ENCODE data around the gene SCNN1A. TPM values are rescaled to one million over a fixed set of nuclear protein-coding genes. Genes with fewer than 3 reads are reported as not detected.

Gene SCNN1A
- total RNA-seq, 2 experiments from 2014 or later: 2.3 to 3.8 TPM

DNA sequence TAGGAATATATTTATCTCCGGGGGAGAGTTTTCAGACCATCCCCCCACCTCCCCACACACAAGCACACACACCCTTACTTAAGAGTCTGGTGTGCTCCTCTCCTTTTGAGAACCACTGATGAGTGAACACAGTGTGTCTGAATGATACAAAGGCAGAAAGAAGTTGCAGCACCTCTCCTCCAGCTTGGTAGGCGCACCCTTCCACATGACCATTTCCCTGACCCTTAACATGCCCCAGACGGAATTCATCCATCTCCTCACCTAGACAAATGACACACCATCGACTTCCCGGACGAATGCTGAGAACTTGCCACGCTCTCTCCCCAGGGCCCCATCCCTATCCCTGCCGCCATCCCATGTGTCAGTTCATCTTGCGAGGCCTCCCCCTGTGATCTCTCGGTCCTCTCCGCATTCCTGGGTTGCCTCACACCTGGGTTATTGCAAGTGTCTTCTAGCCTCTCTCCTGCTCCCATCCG lies 37.4 kb downstream of the SCNN1A start:
- DNase-seq (no peak), ATAC-seq (no peak)
- Mint-ChIP-seq H3K4me3 (no peak overlapping the region), H3K4me1 (ENCODE audit: low read depth) (peaks cover 49% of the 10 kb centered on the region), H3K27ac (no peak overlapping the region), H3K36me3 (ENCODE audit: low read depth) (peaks cover 35% of the 10 kb centered on the region), H3K27me3 (no peaks in the 10 kb centered on the region), H3K9me3 (no peaks in the 10 kb centered on the region)
- ChIA-PET POLR2A (interaction anchor here (2.9 kb wide), 1 partner anchor 132 kb away, joined by 10 read pairs; the partner anchor contains the start of gene VAMP1), CTCF (interaction anchor here (5.4 kb wide), 1 partner anchor 128 kb away, joined by 31 read pairs; no protein-coding TSS in a partner anchor)
- TF ChIP-seq, protein P1, sequence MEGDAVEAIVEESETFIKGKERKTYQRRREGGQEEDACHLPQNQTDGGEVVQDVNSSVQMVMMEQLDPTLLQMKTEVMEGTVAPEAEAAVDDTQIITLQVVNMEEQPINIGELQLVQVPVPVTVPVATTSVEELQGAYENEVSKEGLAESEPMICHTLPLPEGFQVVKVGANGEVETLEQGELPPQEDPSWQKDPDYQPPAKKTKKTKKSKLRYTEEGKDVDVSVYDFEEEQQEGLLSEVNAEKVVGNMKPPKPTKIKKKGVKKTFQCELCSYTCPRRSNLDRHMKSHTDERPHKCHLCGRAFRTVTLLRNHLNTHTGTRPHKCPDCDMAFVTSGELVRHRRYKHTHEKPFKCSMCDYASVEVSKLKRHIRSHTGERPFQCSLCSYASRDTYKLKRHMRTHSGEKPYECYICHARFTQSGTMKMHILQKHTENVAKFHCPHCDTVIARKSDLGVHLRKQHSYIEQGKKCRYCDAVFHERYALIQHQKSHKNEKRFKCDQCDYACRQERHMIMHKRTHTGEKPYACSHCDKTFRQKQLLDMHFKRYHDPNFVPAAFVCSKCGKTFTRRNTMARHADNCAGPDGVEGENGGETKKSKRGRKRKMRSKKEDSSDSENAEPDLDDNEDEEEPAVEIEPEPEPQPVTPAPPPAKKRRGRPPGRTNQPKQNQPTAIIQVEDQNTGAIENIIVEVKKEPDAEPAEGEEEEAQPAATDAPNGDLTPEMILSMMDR (IDR thresholded peaks at IDR 0.05): no peak
- intact Hi-C loops (cut with micrococcal nuclease): loop anchor here (10.0 kb wide), 3 partner anchors 87 to 197 kb away; partner anchors contain the start of gene GAPDH

GRCh38 chr12:6336889-6337853 lies 38.2 kb downstream of the SCNN1A start:
- peaks cover 41% of the 10 kb centered on the region for H3K36me3 Mint-ChIP-seq (ENCODE audit: low read depth)
- no peak overlapping the region for H3K4me3 Mint-ChIP-seq
- H3K4me1 Mint-ChIP-seq (ENCODE audit: low read depth): peaks cover 48% of the 10 kb centered on the region
- no peaks in the 10 kb centered on the region for H3K9me3 Mint-ChIP-seq
- intact Hi-C loops (cut with micrococcal nuclease): loop anchor here (10.0 kb wide), 3 partner anchors 88 to 198 kb away; partner anchors contain the start of gene GAPDH
- DNase-seq (peak; percentile 71), ATAC-seq (peak; percentile 2)
- CTCF ChIA-PET: interaction anchor here (0.6 to 5.9 kb wide), 10 partner anchors 8 to 201 kb away, joined by 3 to 45 read pairs (median 10); no protein-coding TSS in a partner anchor
- TF ChIP-seq, protein P1 (IDR thresholded peaks at IDR 0.05): no peak
- no peaks in the 10 kb centered on the region for H3K27me3 Mint-ChIP-seq
- POLR2A ChIA-PET: interaction anchor here (1.1 to 3.0 kb wide), 8 partner anchors 8 to 197 kb away, joined by 3 to 16 read pairs (median 6); partner anchors contain the start of genes CD27, GAPDH and VAMP1
- H3K27ac Mint-ChIP-seq: no peak overlapping the region

GRCh38 chr12:6336079-6336888 lies 39.1 kb downstream of the SCNN1A start:
- no peak overlapping the region for H3K27ac Mint-ChIP-seq
- intact Hi-C loops (cut with micrococcal nuclease): loop anchor here (10.0 kb wide), 3 partner anchors 89 to 199 kb away; partner anchors contain the start of gene GAPDH
- H3K36me3 Mint-ChIP-seq (ENCODE audit: low read depth): peaks cover 44% of the 10 kb centered on the region
- ChIA-PET POLR2A (interaction anchor here (1.0 to 3.0 kb wide), 13 partner anchors 8 to 198 kb away, joined by 3 to 16 read pairs (median 5); partner anchors contain the start of genes CD27, GAPDH, TAPBPL and VAMP1), CTCF (interaction anchor here (0.6 to 5.9 kb wide), 14 partner anchors 9 to 221 kb away, joined by 3 to 45 read pairs (median 6); no protein-coding TSS in a partner anchor)
- H3K4me3 Mint-ChIP-seq: no peak overlapping the region
- H3K4me1 Mint-ChIP-seq (ENCODE audit: low read depth): peaks cover 47% of the 10 kb centered on the region
- ATAC-seq (peak; percentile 54), DNase-seq (peak; percentile 83)
- TF ChIP-seq, protein P1 (IDR thresholded peaks at IDR 0.05): no peak
- no peaks in the 10 kb centered on the region for H3K27me3 Mint-ChIP-seq
- H3K9me3 Mint-ChIP-seq: no peaks in the 10 kb centered on the region

GRCh38 chr12:6335451-6336078 lies 39.8 kb downstream of the SCNN1A start:
- H3K27ac Mint-ChIP-seq: no peak overlapping the region
- no peaks in the 10 kb centered on the region for H3K9me3 Mint-ChIP-seq
- peak; percentile 96 for DNase-seq
- peaks cover 49% of the 10 kb centered on the region for H3K36me3 Mint-ChIP-seq (ENCODE audit: low read depth)
- POLR2A ChIA-PET: interaction anchor here (0.6 to 3.0 kb wide), 14 partner anchors 9 to 698 kb away, joined by 3 to 16 read pairs (median 6); partner anchors contain the start of genes CD27, GAPDH, TAPBPL and VAMP1
- CTCF ChIA-PET: interaction anchor here (0.7 to 5.9 kb wide), 22 partner anchors 8 to 222 kb away, joined by 3 to 45 read pairs (median 4); partner anchors contain the start of gene TAPBPL
- peak; percentile 71 for ATAC-seq
- TF ChIP-seq, protein P1 (IDR thresholded peaks at IDR 0.05): peak; percentile 48
- intact Hi-C loops (cut with micrococcal nuclease): loop anchor here (10.0 kb wide), 3 partner anchors 89 to 199 kb away; partner anchors contain the start of gene GAPDH
- H3K4me1 Mint-ChIP-seq (ENCODE audit: low read depth): peaks cover 52% of the 10 kb centered on the region
- no peaks in the 10 kb centered on the region for H3K27me3 Mint-ChIP-seq
- no peak overlapping the region for H3K4me3 Mint-ChIP-seq
